Subcutaneous adipose tissue (tissue), 4 donors: Measurements from ENCODE around the gene VEPH1. TPM values are rescaled to one million over a fixed set of nuclear protein-coding genes. Genes with fewer than 3 reads are reported as not detected.

Experiments
- CTCF ChIP-seq: fragments of 450-650 bp; IDR thresholded peaks from one replicate; pipeline ENCODE4 v1.5.1; 2016; ENCODE audit warnings: low read depth, mild to moderate bottlenecking, control low read depth, antibody characterized with exemption, moderate library complexity
- total RNA-seq, 4 donors: library from RNA; depleted of rRNA; stranded (reverse); fragments of >200 nt; gene quantifications; one replicate each; pipeline ENCODE4 v1.1.0, GENCODE V29; 2016

Gene VEPH1
- total RNA-seq, 4 donors from 2014 or later, result 0.44 to 11.9 (median 3.1) TPM

GRCh38 chr3:157329551-157329950 is 173.7 kb downstream of the VEPH1 start:
- no peak for TF ChIP-seq CTCF

DNA sequence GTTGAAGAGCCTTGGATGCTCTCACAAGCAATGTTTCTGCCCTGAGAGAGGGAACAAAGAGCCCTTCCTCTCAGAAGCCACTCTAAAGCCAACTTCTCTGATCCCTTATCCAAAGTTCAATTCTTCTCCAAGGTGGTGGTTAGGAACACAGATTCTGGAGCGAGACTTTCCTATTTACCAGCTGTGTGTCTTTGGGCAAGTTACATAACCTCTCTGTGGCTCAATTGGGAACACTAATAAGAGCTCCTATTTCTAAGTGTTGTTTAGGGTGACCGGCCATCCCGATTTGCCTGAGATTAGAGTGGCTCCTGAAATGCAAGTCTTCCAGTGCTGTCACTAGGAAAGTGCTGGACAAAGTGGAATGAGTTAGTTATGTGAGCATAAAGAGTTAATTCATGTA is 175.4 kb downstream of the VEPH1 start:
- no peak for TF ChIP-seq CTCF

DNA sequence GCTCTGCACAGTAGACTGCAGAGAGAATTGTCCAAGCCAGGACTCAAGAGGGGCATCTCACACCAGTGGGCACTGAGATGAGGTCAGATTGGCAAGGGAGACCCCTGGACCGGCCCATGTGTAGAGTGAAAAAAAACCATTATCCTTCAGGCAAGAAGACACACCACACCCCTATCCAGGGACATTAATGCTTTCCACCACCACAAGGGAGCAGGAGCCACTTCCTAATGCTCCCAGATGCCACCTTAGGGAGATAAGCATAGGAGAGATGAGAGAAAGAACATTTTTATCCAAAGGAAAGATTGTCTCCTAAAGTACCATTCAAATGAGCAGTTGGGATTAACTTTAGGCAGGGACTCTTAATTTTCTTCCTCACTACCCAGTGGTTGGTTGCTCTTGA is 176.2 kb downstream of the VEPH1 start:
- TF ChIP-seq CTCF, result no peak

- no peak for TF ChIP-seq CTCF
Measured at GRCh38 chr3:157323360-157323759, 179.9 kb downstream of the VEPH1 start.

DNA sequence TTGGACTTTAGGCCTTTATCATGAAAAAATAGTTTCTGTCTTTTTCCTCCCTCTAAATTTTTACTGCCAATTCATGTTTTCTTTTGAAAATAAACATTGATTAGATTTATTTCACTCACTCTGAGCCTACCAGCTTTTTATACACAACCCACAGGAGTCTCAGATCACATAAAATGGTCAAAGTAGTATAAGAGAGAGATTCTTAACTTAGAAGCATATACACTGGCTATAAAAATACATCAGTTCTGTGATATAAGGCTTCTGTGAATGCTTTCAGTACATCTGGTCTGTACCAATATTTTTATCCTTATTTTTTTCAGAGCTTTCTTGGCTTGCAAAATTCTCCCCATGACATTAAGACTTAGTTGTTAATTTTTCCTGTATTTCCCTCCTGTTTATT is 183.5 kb downstream of the VEPH1 start:
- TF ChIP-seq CTCF, result no peak

- no peak for TF ChIP-seq CTCF
Measured at GRCh38 chr3:157318639-157319288, 184.5 kb downstream of the VEPH1 start.

DNA sequence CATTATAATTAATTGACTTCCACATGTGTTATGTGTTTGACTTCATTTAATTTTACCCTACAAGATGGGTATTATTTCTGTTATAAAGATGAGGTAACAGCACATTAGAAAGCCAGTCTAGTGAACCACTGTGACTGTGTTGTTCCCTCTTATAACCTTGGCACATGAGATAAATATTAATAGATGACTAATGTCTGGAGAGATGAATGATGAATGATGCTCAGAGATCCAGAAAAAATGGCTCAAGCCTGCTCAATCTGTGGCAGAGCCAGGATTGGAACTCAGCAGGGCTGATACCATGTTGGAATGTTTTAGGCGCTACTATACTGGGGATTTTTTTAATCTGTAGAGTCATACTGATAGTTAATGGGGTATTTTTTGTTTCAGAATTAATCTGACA is 185.3 kb downstream of the VEPH1 start:
- TF ChIP-seq CTCF, result no peak
